IPS-NIHi11 (cell line): ENCODE data around the gene SNRNP70.

Experiments
- DNase-seq: peaks from one replicate; pipeline ENCODE4 v3.0.0; 2012; ENCODE audit warnings: mixed read lengths, low spot score

Gene SNRNP70

GRCh38 chr19:49101160-49101559 lies 15.9 kb downstream of the SNRNP70 start:
- DNase-seq, result no peak

- no peak for DNase-seq
These were observed 17.1 kb downstream of the SNRNP70 start for GRCh38 chr19:49102303-49102702.

GRCh38 chr19:49103331-49104085 lies 18.3 kb downstream of the SNRNP70 start:
- no peak for DNase-seq

GRCh38 chr19:49104229-49104864 lies 19.1 kb downstream of the SNRNP70 start:
- DNase-seq, result no peak

GRCh38 chr19:49106648-49107135 lies 21.4 kb downstream of the SNRNP70 start:
- peak; percentile 72 for DNase-seq

- no peak for DNase-seq
These were observed 22.6 kb downstream of the SNRNP70 start for GRCh38 chr19:49107625-49108459.

GRCh38 chr19:49109051-49109450 lies 23.8 kb downstream of the SNRNP70 start:
- no peak for DNase-seq

GRCh38 chr19:49109569-49110233 lies 24.4 kb downstream of the SNRNP70 start:
- DNase-seq, result no peak

- no peak for DNase-seq
These were observed 25.3 kb downstream of the SNRNP70 start for GRCh38 chr19:49110567-49110966.

- no peak for DNase-seq
These were observed 26.2 kb downstream of the SNRNP70 start for GRCh38 chr19:49111218-49111998.

- peak; percentile 90 for DNase-seq
These were observed 28.7 kb downstream of the SNRNP70 start, which contains the start of gene LIN7B for GRCh38 chr19:49113762-49114629. TSS of gene LIN7B (plus strand) at chr19:49114370. CDS start at chr19:49114405, 35 bp downstream.

- peak; percentile 60 for DNase-seq
These were observed 29.5 kb downstream of the SNRNP70 start for GRCh38 chr19:49114630-49115363.

- no peak for DNase-seq
These were observed 31.3 kb downstream of the SNRNP70 start for GRCh38 chr19:49116544-49116943.

GRCh38 chr19:49117677-49118564 lies 32.7 kb downstream of the SNRNP70 start:
- no peak for DNase-seq

- peak; percentile 94 for DNase-seq
These were observed 33.5 kb downstream of the SNRNP70 start, which contains the start of gene C19orf73 for GRCh38 chr19:49118565-49119410. TSS of gene C19orf73 (minus strand) at chr19:49119143. CDS start at chr19:49119022, 121 bp downstream.

- DNase-seq, result peak; percentile 75
These were observed 34.4 kb downstream of the SNRNP70 start, which contains the start of gene PPFIA3 for GRCh38 chr19:49119411-49120324. TSS of gene PPFIA3 (plus strand) at chr19:49119544. CDS start at chr19:49127874, 8,330 bp downstream.
